Endothelial cell of umbilical vein (primary cell): Measurements from ENCODE around the gene PPP2R2C. TPM values are rescaled to one million over a fixed set of nuclear protein-coding genes. Genes with fewer than 3 reads are reported as not detected.

Experiments
- BruUV-seq: library from RNA; stranded (reverse); fragments of 400-500 nt; replicated peaks from 2 replicates; lab custom pipeline; 2021; lab: Mats Ljungman, UMichigan
- CTCF ChIA-PET: fragments of 300-600, 350-600 bp; sonication (Branson Sonifier 250); formaldehyde crosslinking; loops from one replicate; lab custom pipeline; 2021; ENCODE audit warnings: antibody characterized with exemption, inconsistent platforms; lab: Charles Lee
- POLR2A ChIA-PET: fragments of 300-600, 350-600 bp; sonication (Branson Sonifier 250); formaldehyde crosslinking; loops from one replicate; lab custom pipeline; 2021; ENCODE audit warnings: antibody characterized with exemption, inconsistent platforms; lab: Charles Lee
- DNase-seq: peaks from one replicate; pipeline ENCODE4 v3.0.0-alpha.2; 2011; ENCODE audit warnings: low read depth, low spot score
- FAIRE-seq: peaks from 2 replicates; lab custom pipeline; 2011; peaks lifted over from hg19 to GRCh38; lab: Jason Lieb, UNC
- H2AFZ ChIP-seq: 2 replicates; pipeline ENCODE4 v1.6.0; 2012; ENCODE audit warnings: low read depth, low read length, control low read depth, inconsistent platforms
- H3K27ac ChIP-seq: 2 replicates; pipeline ENCODE4 v1.5.1; 2011; ENCODE audit warnings: low read depth, mild to moderate bottlenecking, control low read depth, low read length, moderate library complexity; ENCODE audit not compliant: insufficient read depth
- H3K27me3 ChIP-seq, 2 experiments: 2 replicates each; pipeline versions ENCODE4 v1.6.0 to v1.6.1; 2011; ENCODE audit warnings: low read length in 2 of 2, mixed read lengths in 1 of 2; ENCODE audit not compliant: control insufficient read depth in 2 of 2, insufficient read depth in 2 of 2
- H3K36me3 ChIP-seq, 2 experiments: 2 replicates in 1 of 2; 3 replicates in 1 of 2; pipeline ENCODE4 v1.5.1; 2011; ENCODE audit warnings: low read length in 2 of 2, mild to moderate bottlenecking in 1 of 2, moderate library complexity in 1 of 2; ENCODE audit not compliant: control insufficient read depth in 2 of 2, insufficient read depth in 2 of 2; ENCODE audit errors: extremely low read depth in 1 of 2
- H3K4me1 ChIP-seq: 3 replicates; pipeline ENCODE4 v1.5.1; 2011; ENCODE audit warnings: mild to moderate bottlenecking, low read length; ENCODE audit not compliant: control insufficient read depth, insufficient read depth; ENCODE audit errors: extremely low read depth
- H3K4me2 ChIP-seq: 2 replicates; pipeline ENCODE4 v1.6.1; 2011; ENCODE audit warnings: low read length, control low read depth, mixed read lengths; ENCODE audit not compliant: insufficient read depth
- H3K4me3 ChIP-seq, 3 experiments: fragments of 200-600 bp in 1 of 3; sonication (generic), shearing (Covaris generic) in 1 of 3; replicated peaks in 1 of 3; 2 replicates each; pipeline ENCODE4 v1.5.1; 2011 to 2016; ENCODE audit warnings: control low read depth in 3 of 3, low read length in 3 of 3, mild to moderate bottlenecking in 2 of 3, inconsistent platforms in 1 of 3, low read depth in 1 of 3, moderate library complexity in 1 of 3; ENCODE audit not compliant: insufficient read depth in 1 of 3
- H3K79me2 ChIP-seq: 2 replicates; pipeline ENCODE4 v1.6.0; 2012; ENCODE audit warnings: low read length, inconsistent platforms; ENCODE audit not compliant: control insufficient read depth, insufficient read depth
- H3K9ac ChIP-seq: replicated peaks from 2 replicates; pipeline ENCODE3; 2011; ENCODE audit warnings: low read length, control low read depth; ENCODE audit not compliant: insufficient read depth; ENCODE audit errors: extremely low read depth
- H3K9me1 ChIP-seq: replicated peaks from 3 replicates; pipeline ENCODE4 v1.6.0; 2011; ENCODE audit warnings: mild to moderate bottlenecking, low read length; ENCODE audit not compliant: control insufficient read depth, insufficient read depth; ENCODE audit errors: extremely low read depth
- H3K9me3 ChIP-seq: replicated peaks from 2 replicates; pipeline ENCODE4 v1.5.1; 2012; ENCODE audit warnings: low read length, inconsistent platforms; ENCODE audit not compliant: control insufficient read depth, insufficient read depth
- H4K20me1 ChIP-seq: replicated peaks from 2 replicates; pipeline ENCODE3; 2011; ENCODE audit warnings: mild to moderate bottlenecking, low read length; ENCODE audit not compliant: control insufficient read depth, insufficient read depth; ENCODE audit errors: extremely low read depth
- CTCF ChIP-seq, 2 donors: IDR thresholded peaks; 1 replicate in 1 of 2; 2 replicates in 1 of 2; pipeline ENCODE4 v1.5.1; 2011; ENCODE audit warnings: low read length in 2 of 2, mild to moderate bottlenecking in 2 of 2, moderate library complexity in 2 of 2, control low read depth in 1 of 2, inconsistent platforms in 1 of 2, low read depth in 1 of 2; ENCODE audit not compliant: insufficient read depth in 1 of 2; ENCODE audit errors: extremely low read depth in 1 of 2
- EZH2 ChIP-seq: IDR thresholded peaks from 2 replicates; pipeline ENCODE4 v1.6.1; 2012; ENCODE audit warnings: borderline replicate concordance, low read depth, mild to moderate bottlenecking, moderate library complexity, low read length, inconsistent platforms; ENCODE audit not compliant: severe bottlenecking
- FOS ChIP-seq: IDR thresholded peaks from 2 replicates; pipeline ENCODE4 v1.6.1; 2011; ENCODE audit warnings: mild to moderate bottlenecking, low read length, moderate library complexity, borderline replicate concordance; ENCODE audit not compliant: insufficient read depth
- GATA2 ChIP-seq: IDR thresholded peaks from 2 replicates; pipeline ENCODE4 v1.7.0; 2011; ENCODE audit warnings: low read depth, mild to moderate bottlenecking, moderate library complexity, mixed read lengths, low read length; ENCODE audit not compliant: insufficient read length, insufficient read depth
- JUN ChIP-seq: IDR thresholded peaks from 2 replicates; pipeline ENCODE4 v1.6.1; 2011; ENCODE audit warnings: borderline replicate concordance, low read depth; ENCODE audit not compliant: insufficient read length, insufficient read depth
- MAX ChIP-seq: IDR thresholded peaks from 2 replicates; pipeline ENCODE4 v1.6.1; 2011; ENCODE audit not compliant: insufficient read depth, insufficient read length
- MYC ChIP-seq: IDR thresholded peaks from one replicate; pipeline ENCODE4 v1.6.1; 2011; ENCODE audit warnings: mild to moderate bottlenecking, low read depth, low read length
- POLR2A ChIP-seq: IDR thresholded peaks from 2 replicates; pipeline ENCODE4 v1.6.1; 2012; ENCODE audit warnings: low read depth, mild to moderate bottlenecking, control low read depth, low read length
- POLR2AphosphoS5 ChIP-seq: IDR thresholded peaks from 2 replicates; pipeline ENCODE4 v1.6.1; 2012; ENCODE audit warnings: low read depth, mild to moderate bottlenecking, control low read depth, low read length, moderate library complexity; ENCODE audit not compliant: insufficient read depth
- dilution Hi-C: fragments of 300-500 bp; cut with MboI; formaldehyde crosslinking; loops from one replicate; pipeline ENCODE4 v1.15.0; 2019; ENCODE audit warnings: low sequenced_read_pairs; ENCODE audit not compliant: extremely low pct_ligation_motif_present
- intact Hi-C: fragments of 100-400 bp; cut with micrococcal nuclease; formaldehyde crosslinking; loops from one replicate; pipeline ENCODE4 v1.10.0; 2022
- polyA plus RNA-seq, 4 experiments: library from polyadenylated mRNA; depleted of rRNA in 3 of 4; stranded (reverse) in 3 of 4; unstranded in 1 of 4; fragments of >200 nt; gene quantifications; 2 replicates each; pipeline versions ENCODE4 v1.2.1 to v1.2.3, GENCODE V29; 2011 to 2012; ENCODE audit warnings: missing spikeins in 1 of 4
- total RNA-seq: library from RNA; stranded (reverse); gene quantifications from 2 replicates; pipeline ENCODE4 v1.2.3, GENCODE V29; 2021

The PPP2R2C gene
- total and polyA plus RNA-seq, 2 donors (not counting 3 experiments of a cell fraction or from before 2014, with no cell fraction given), result 0.03 to 0.09 TPM

GRCh38 chr4:6318206-6318605, 154.2 kb downstream of the PPP2R2C start:
- Histone ChIP-seq H3K79me2 (no peaks in the 10 kb centered on the region), H3K4me2 (no peak overlapping the region), H3K36me3 (no peaks in the 10 kb centered on the region), H3K9me3 (no peaks in the 10 kb centered on the region), H3K4me3 (no peak overlapping the region), H3K27me3 (no peaks in the 10 kb centered on the region), H3K9me1 (no peaks in the 10 kb centered on the region), H3K4me1 (no peaks in the 10 kb centered on the region), H4K20me1 (no peaks in the 10 kb centered on the region), H3K27ac (no peak overlapping the region), H2AFZ (no peak overlapping the region), H3K9ac (no peak overlapping the region)
- ChIA-PET POLR2A (no interaction called here), CTCF (interaction anchor here (0.8 to 1.1 kb wide), 2 partner anchors 9 to 67 kb away, joined by 3 to 4 read pairs; no protein-coding TSS in a partner anchor)
- TF ChIP-seq JUN, result no peak
- TF ChIP-seq MYC, result no peak
- no peak for TF ChIP-seq FOS
- no peak for TF ChIP-seq MAX
- no peak for TF ChIP-seq CTCF (IDR thresholded peaks at IDR 0.05; ENCODE audit: extremely low read depth in 1 of 2, insufficient read depth in 1 of 2, low read depth in 1 of 2, low read length in 2 of 2)
- TF ChIP-seq EZH2, result no peak
- TF ChIP-seq POLR2AphosphoS5, result no peak
- TF ChIP-seq GATA2, result no peak
- no peak for TF ChIP-seq POLR2A
- FAIRE-seq (no peak), DNase-seq (no peak)
- intact Hi-C loops (no loop called here), dilution Hi-C loops (no loop called here)
- BruUV-seq, result no TSS peak
